Body of pancreas (tissue), 4 donors: ENCODE results near the gene LNPK.

Experiments used
- CTCF ChIP-seq, 7 experiments: fragments of 450-650 bp in 4 of 7; fragments of 200-600 bp in 3 of 7; sonication (generic) in 3 of 7; IDR thresholded peaks; one replicate each; pipeline ENCODE4 v1.5.1; 2016 to 2019; ENCODE audit warnings: antibody characterized with exemption in 7 of 7
- POLR2A ChIP-seq, 3 donors: fragments of 450-650 bp; IDR thresholded peaks; one replicate each; pipeline ENCODE4 v1.6.1; 2016; ENCODE audit warnings: antibody characterized with exemption in 3 of 3, mild to moderate bottlenecking in 2 of 3

GRCh38 chr2:176039375-176039774 lies 37.3 kb upstream of the LNPK start:
- TF ChIP-seq POLR2A (IDR thresholded peaks at IDR 0.05) (no peak), CTCF (IDR thresholded peaks at IDR 0.05) (no peak)
